HEK293 (cell line): Measurements from ENCODE around the gene IFIT5.
A peak's percentile ranks its signal among the peaks of the same experiment; 100 is the strongest.

Source experiments
- CTCF ChIA-PET: fragments of 350-600 bp; formaldehyde crosslinking; extraction: SDS; loops from one replicate; lab custom pipeline; 2021; ENCODE audit warnings: antibody characterized with exemption; lab: Yijun Ruan, JAX
- POLR2A ChIA-PET: fragments of 300-600 bp; formaldehyde crosslinking; extraction: SDS; loops from one replicate; lab custom pipeline; 2020; ENCODE audit warnings: antibody characterized with exemption, inconsistent platforms; lab: Yijun Ruan, JAX
- H3K27ac ChIP-seq: fragments of 200-500 bp; sonication (Bioruptor generic); 2 replicates; pipeline ENCODE4 v1.5.1; 2014; ENCODE audit warnings: low read depth, low read length, control low read depth, inconsistent platforms; ENCODE audit errors: extremely low read depth
- H3K36me3 ChIP-seq, 2 experiments: fragments of 200-500 bp in 1 of 2; sonication (Bioruptor generic) in 1 of 2; 1 replicate in 1 of 2; 2 replicates in 1 of 2; pipeline ENCODE4 v1.5.1; 2014 to 2017; ENCODE audit warnings: inconsistent platforms in 2 of 2, low read length in 2 of 2; ENCODE audit not compliant: control insufficient read depth in 2 of 2, insufficient read depth in 1 of 2
- H3K4me1 ChIP-seq: fragments of 200-500 bp; sonication (Bioruptor generic); 2 replicates; pipeline ENCODE4 v1.5.1; 2014; ENCODE audit warnings: mild to moderate bottlenecking, low read length, inconsistent platforms; ENCODE audit not compliant: control insufficient read depth, insufficient read depth
- H3K4me3 ChIP-seq: 2 replicates; pipeline ENCODE4 v1.5.1; 2011; ENCODE audit warnings: low read depth, mild to moderate bottlenecking, control low read depth, low read length, moderate library complexity
- H3K9me3 ChIP-seq: fragments of 200-500 bp; sonication (Bioruptor generic); 2 replicates; pipeline ENCODE4 v1.5.1; 2014; ENCODE audit warnings: low read depth, low read length, inconsistent platforms; ENCODE audit not compliant: control insufficient read depth, insufficient read depth
- BCL11B ChIP-seq: fragments of 450-650 bp; formaldehyde crosslinking; IDR thresholded peaks from 2 replicates; pipeline ENCODE4 v1.5.1; 2016; ENCODE audit warnings: low read depth, missing biosample characterization, missing genetic modification characterization
- GLI4 ChIP-seq: fragments of 450-650 bp; formaldehyde crosslinking; IDR thresholded peaks from 2 replicates; pipeline ENCODE4 v1.5.1; 2016; ENCODE audit warnings: missing biosample characterization, missing genetic modification characterization
- KLF10 ChIP-seq: fragments of 450-650 bp; IDR thresholded peaks from 2 replicates; pipeline ENCODE4 v1.5.1; 2018; ENCODE audit warnings: missing biosample characterization, mild to moderate bottlenecking, missing genetic modification characterization
- KLF8 ChIP-seq: fragments of 450-650 bp; formaldehyde crosslinking; IDR thresholded peaks from 2 replicates; pipeline ENCODE4 v1.5.1; 2016; ENCODE audit warnings: missing biosample characterization, missing genetic modification characterization
- SCRT2 ChIP-seq: fragments of 450-650 bp; formaldehyde crosslinking; IDR thresholded peaks from 2 replicates; pipeline ENCODE4 v1.5.1; 2016; ENCODE audit warnings: missing biosample characterization, missing genetic modification characterization
- ZFHX2 ChIP-seq: fragments of 450-650 bp; formaldehyde crosslinking; conservative IDR thresholded peaks from 2 replicates; pipeline ENCODE4 v1.5.1; 2016; ENCODE audit warnings: missing biosample characterization, missing genetic modification characterization
- ZFP3 ChIP-seq: fragments of 450-650 bp; formaldehyde crosslinking; IDR thresholded peaks from 2 replicates; pipeline ENCODE4 v1.5.1; 2016; ENCODE audit warnings: low read depth, missing biosample characterization, missing genetic modification characterization
- ZNF169 ChIP-seq: fragments of 450-650 bp; formaldehyde crosslinking; IDR thresholded peaks from 2 replicates; pipeline ENCODE4 v1.5.1; 2016; ENCODE audit warnings: missing biosample characterization, missing genetic modification characterization
- ZNF202 ChIP-seq: fragments of 450-650 bp; formaldehyde crosslinking; IDR thresholded peaks from 2 replicates; pipeline ENCODE4 v1.5.1; 2016; ENCODE audit warnings: missing biosample characterization, missing genetic modification characterization, borderline replicate concordance
- ZNF341 ChIP-seq: fragments of 450-650 bp; formaldehyde crosslinking; IDR thresholded peaks from 2 replicates; pipeline ENCODE4; 2016; ENCODE audit warnings: low read depth, missing biosample characterization, missing genetic modification characterization
- ZNF362 ChIP-seq: fragments of 450-650 bp; formaldehyde crosslinking; IDR thresholded peaks from 2 replicates; pipeline ENCODE4 v1.5.1; 2016; ENCODE audit warnings: missing biosample characterization, missing genetic modification characterization
- ZNF513 ChIP-seq: fragments of 450-650 bp; IDR thresholded peaks from 2 replicates; pipeline ENCODE4 v1.5.1; 2018; ENCODE audit warnings: missing biosample characterization, missing genetic modification characterization
- ZNF514 ChIP-seq: fragments of 450-650 bp; formaldehyde crosslinking; IDR thresholded peaks from 2 replicates; pipeline ENCODE4 v1.5.1; 2016; ENCODE audit warnings: missing biosample characterization, missing genetic modification characterization
- ZNF600 ChIP-seq: fragments of 450-650 bp; formaldehyde crosslinking; IDR thresholded peaks from 2 replicates; pipeline ENCODE4 v1.5.1; 2016; ENCODE audit warnings: missing biosample characterization, missing genetic modification characterization
- ZNF704 ChIP-seq: fragments of 450-650 bp; formaldehyde crosslinking; IDR thresholded peaks from 2 replicates; pipeline ENCODE4 v1.5.1; 2016; ENCODE audit warnings: missing biosample characterization, missing genetic modification characterization
- ZNF707 ChIP-seq: fragments of 450-650 bp; formaldehyde crosslinking; IDR thresholded peaks from 2 replicates; pipeline ENCODE4 v1.5.1; 2016; ENCODE audit warnings: missing biosample characterization, missing genetic modification characterization

IFIT5 gene

GRCh38 chr10:89416465-89416864 lies 2.1 kb downstream of the IFIT5 start:
- peaks cover 6% of the 10 kb centered on the region; the same call in 1 of the 2 replicates for H3K4me1 ChIP-seq
- CTCF ChIA-PET, result interaction anchor here (0.6 to 0.7 kb wide), 2 partner anchors 11 to 47 kb away, joined by 3 read pairs; no protein-coding TSS in a partner anchor
- H3K27ac ChIP-seq, result no peak overlapping the region
- H3K36me3 ChIP-seq, result peaks cover 7 to 24% of the 10 kb centered on the region in 2 experiments
- H3K9me3 ChIP-seq, result no peaks in the 10 kb centered on the region
- POLR2A ChIA-PET, result no interaction called here
- TF ChIP-seq ZNF513 (tag by site-specific recombination) (peak; percentile 53), ZNF704 (tag by site-specific recombination) (no peak)
- H3K4me3 ChIP-seq, result no peak overlapping the region

GRCh38 chr10:89419548-89419947 lies 5.2 kb downstream of the IFIT5 start:
- no peaks in the 10 kb centered on the region for H3K9me3 ChIP-seq
- CTCF ChIA-PET, result interaction anchor here (0.6 to 1.5 kb wide), 6 partner anchors 9 to 492 kb away, joined by 3 to 4 read pairs (median 3); no protein-coding TSS in a partner anchor
- TF ChIP-seq ZNF362 (tag by site-specific recombination) (0 out of 2 replicates have a peak, but pooled peaks have one; percentile 16), GLI4 (tag by site-specific recombination) (no peak), ZNF169 (tag by site-specific recombination) (no peak), ZNF600 (tag by site-specific recombination) (no peak), ZFP3 (tag by site-specific recombination) (no peak), ZNF341 (tag by site-specific recombination) (no peak), ZNF514 (tag by site-specific recombination) (no peak), BCL11B (tag by site-specific recombination) (no peak), ZFHX2 (tag by site-specific recombination) (no peak)
- H3K4me1 ChIP-seq, result peaks cover 6% of the 10 kb centered on the region; the same call in 1 of the 2 replicates
- POLR2A ChIA-PET, result interaction anchor here (1.0 kb wide), 1 partner anchor 224 kb away, joined by 3 read pairs; no protein-coding TSS in a partner anchor
- H3K27ac ChIP-seq, result no peak overlapping the region
- no peak overlapping the region for H3K4me3 ChIP-seq
- H3K36me3 ChIP-seq, result peaks cover 7 to 27% of the 10 kb centered on the region in 2 experiments

GRCh38 chr10:89421018-89421476 lies 6.7 kb downstream of the IFIT5 start:
- CTCF ChIA-PET, result interaction anchor here (0.9 kb wide), 1 partner anchor 45 kb away, joined by 3 read pairs; no protein-coding TSS in a partner anchor
- Histone ChIP-seq H3K36me3 (peaks cover 7 to 27% of the 10 kb centered on the region in 2 experiments), H3K9me3 (no peaks in the 10 kb centered on the region)
- TF ChIP-seq KLF10 (no peak), ZNF202 (tag by site-specific recombination) (no peak), SCRT2 (peak; percentile 65), ZNF707 (tag by site-specific recombination) (no peak), KLF8 (tag by site-specific recombination) (no peak)
- TF ChIP-seq, all 188 proteins: peak for 1
- 0 out of 2 replicates have a peak, but pooled peaks cover 3% of the 10 kb centered on the region for H3K4me1 ChIP-seq
- H3K27ac ChIP-seq, result no peak overlapping the region
- POLR2A ChIA-PET, result no interaction called here
- no peak overlapping the region for H3K4me3 ChIP-seq
